ENCODE results near the gene CCDC171.

The CCDC171 gene

GRCh38 chr9:16010221-16010620 lies 457.4 kb downstream of the CCDC171 start:
- DNase-seq, result no peak

GRCh38 chr9:16012621-16013020 lies 459.8 kb downstream of the CCDC171 start:
- DNase-seq, result no peak

GRCh38 chr9:16013366-16013765 lies 460.5 kb downstream of the CCDC171 start:
- no peak for DNase-seq

- DNase-seq, result no peak
These were observed 461.0 kb downstream of the CCDC171 start for GRCh38 chr9:16013826-16014225.

- DNase-seq, result no peak
These were observed 469.4 kb downstream of the CCDC171 start for GRCh38 chr9:16022228-16022627.

GRCh38 chr9:16023446-16023845 lies 470.6 kb downstream of the CCDC171 start:
- no peak for DNase-seq
